ENCODE data around the gene SZRD1.

The SZRD1 gene

DNA sequence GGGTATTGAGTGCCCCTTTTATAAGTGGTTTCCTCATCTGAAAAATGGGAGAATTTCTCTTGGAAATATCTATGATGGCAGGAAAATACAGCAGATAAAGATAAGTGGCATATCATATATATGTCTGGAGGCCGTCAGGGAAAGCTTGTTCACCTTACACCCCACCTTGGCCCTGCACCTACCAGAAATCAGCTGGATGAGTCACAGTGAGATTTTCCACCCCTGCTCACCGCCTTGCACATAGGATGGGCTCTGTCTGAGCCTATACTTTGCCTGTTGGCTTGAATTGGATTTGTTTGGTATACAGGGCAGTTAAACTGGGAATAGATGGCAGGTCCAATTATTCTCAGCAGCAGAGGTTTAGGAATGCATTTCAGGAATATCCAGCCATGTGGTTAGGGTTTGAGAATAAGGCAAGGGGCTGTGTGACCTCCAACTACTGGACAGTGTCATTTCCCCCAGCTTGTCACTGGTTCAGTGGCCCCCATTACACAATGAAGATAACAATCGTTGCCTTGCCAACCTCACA is 70.0 kb downstream of the SZRD1 start, which contains the start of gene SPATA21:
Gene SPATA21, minus strand, starts transcription at position 479 of the 529 bp plus-strand sequence. CDS start 6,053 bp downstream, outside the sequence.
- no peak within 1 kb of the TSS for H3K4me3 ChIP-seq (ENCODE audit: low read depth, low read length)

DNA sequence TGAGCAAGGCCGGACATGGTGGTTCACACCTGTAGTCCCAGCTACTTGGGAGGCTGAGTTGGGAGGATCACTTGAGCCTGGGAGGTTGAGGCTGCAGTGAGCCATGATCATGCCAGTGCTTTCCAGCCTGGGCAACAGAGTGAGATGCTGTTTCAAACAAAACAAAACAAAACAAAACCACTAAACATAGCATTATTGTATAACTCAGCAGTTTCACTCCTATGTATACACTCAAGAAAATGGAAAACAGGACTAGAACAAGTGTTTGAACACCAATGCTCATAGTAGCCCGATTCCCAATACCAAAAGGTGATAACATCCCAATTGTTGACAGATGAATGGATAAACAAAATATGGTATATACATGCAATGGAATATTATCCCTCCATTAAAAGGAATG is 71.5 kb downstream of the SZRD1 start:
- no peak overlapping the region for H3K4me3 ChIP-seq (ENCODE audit: low read depth, low read length)

GRCh38 chr1:16438924-16439323 is 71.9 kb downstream of the SZRD1 start:
- H3K4me3 ChIP-seq (ENCODE audit: low read depth, low read length), result no peak overlapping the region

DNA sequence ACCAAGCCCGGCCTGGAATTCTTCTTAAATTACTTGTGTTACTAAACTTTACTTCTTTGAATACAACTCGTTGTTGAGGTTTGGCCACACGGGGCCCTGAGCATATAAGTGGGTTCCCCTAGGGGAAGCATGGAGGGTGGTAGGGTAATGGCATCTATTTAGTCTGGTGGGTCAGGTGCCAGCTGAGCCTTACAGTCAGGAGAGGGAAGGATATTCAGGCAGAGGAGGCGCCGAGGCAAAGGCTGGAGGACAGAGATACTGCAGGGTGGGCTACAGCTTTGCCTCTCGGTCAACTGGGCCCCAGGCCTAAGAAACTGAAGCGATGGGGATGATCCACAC is 73.1 kb downstream of the SZRD1 start:
- H3K4me3 ChIP-seq (ENCODE audit: low read depth, low read length), result no peak overlapping the region

DNA sequence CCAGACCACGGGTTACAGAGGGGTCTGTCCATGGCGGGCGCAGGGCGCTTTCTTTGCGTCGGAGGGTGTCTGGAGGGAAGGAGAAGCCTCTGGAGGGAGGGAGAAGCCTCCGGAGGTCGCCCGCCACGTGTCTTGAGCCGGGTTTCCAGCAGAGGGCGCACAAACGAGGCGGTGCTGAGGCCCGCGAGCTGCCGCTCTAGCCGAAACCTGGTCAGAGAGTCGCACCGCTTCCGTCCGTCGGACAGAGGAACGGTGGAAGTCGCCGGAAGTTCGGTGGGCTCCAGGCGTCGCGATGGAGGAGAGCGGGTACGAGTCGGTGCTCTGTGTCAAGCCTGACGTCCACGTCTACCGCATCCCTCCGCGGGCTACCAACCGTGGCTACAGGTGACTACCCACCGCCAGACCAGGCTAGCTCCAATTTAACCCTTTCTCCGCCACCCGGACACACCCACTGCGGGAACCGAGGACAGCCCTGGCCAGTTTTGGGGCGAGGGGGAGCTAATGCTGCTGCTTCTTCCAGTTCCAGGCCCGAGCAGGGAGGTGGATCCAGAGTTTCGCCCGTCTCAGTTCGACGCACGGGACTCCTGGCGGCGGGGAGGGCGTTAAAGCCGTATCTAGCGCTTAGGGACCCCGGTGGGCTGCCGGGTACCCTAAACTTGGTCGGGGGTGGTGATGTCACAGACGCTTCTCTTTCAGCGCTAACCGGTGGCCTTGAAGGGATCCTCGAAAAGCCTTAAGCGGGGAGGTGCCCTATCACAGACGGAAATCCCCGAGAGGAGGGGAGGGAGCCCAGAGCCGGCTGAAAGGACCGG is 73.6 kb downstream of the SZRD1 start, which contains the start of gene NECAP2:
Gene NECAP2, plus strand, starts transcription at position 255 of the 812 bp plus-strand sequence. Its CDS starts 38 bp downstream, at position 293.
- H3K4me3 ChIP-seq (ENCODE audit: low read depth, low read length), result peak within 1 kb of the TSS; percentile 95

- peak overlapping the region; percentile 95 for H3K4me3 ChIP-seq (ENCODE audit: low read depth, low read length)
These were observed 74.2 kb downstream of the SZRD1 start for GRCh38 chr1:16441282-16441665.

- H3K4me3 ChIP-seq (ENCODE audit: low read depth, low read length), result no peak overlapping the region
These were observed 75.2 kb downstream of the SZRD1 start for GRCh38 chr1:16442265-16442664.

- H3K4me3 ChIP-seq (ENCODE audit: low read depth, low read length), result no peak overlapping the region
These were observed 75.9 kb downstream of the SZRD1 start for GRCh38 chr1:16442941-16443340.

DNA sequence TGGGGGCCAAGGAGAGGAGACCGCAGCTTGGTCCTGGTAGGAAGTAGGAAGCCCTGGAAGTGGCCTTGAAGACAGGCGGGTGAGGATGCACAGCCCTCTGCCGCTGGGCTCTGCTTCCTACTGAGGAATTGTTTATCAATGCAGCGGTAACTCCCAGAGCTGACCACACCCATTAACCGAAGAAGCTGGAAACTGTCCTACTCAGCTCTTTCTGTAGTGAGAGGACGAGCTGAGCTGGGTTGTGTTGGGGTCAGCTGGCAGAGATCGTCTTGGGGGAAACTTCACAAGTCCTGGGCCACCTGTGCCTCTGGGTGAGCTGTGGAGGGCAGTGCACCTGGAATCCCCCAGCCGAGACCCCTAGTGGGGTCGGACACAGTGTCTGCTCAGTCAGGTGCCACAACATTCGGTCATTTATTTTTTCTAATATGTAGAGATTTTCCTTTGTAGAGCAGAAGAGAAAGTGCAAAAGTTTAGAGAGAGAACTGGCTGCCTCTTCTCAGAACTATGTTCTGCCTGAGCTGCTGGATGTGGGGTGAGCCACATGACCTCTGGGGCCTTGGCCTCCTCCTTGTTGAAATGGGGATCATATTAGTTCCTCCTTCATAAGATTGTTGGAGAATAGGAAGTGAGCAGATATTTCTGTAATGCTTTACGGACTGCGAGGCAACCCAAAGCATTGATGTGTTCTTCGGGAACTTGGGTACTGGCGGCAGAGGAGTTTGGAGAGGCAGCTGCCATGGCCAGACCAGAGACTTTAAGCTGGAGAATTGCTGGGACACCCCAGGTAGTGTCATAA is 77.1 kb downstream of the SZRD1 start:
- H3K4me3 ChIP-seq (ENCODE audit: low read depth, low read length), result no peak overlapping the region

- H3K4me3 ChIP-seq (ENCODE audit: low read depth, low read length), result no peak overlapping the region
These were observed 78.0 kb downstream of the SZRD1 start for GRCh38 chr1:16445052-16445451.

GRCh38 chr1:16446116-16446515 is 79.1 kb downstream of the SZRD1 start:
- H3K4me3 ChIP-seq (ENCODE audit: low read depth, low read length), result no peak overlapping the region

- no peak overlapping the region for H3K4me3 ChIP-seq (ENCODE audit: low read depth, low read length)
These were observed 80.6 kb downstream of the SZRD1 start for GRCh38 chr1:16447641-16448040.
